ENCODE results near the gene ZNF649.

- no peak for TF ChIP-seq POLR2A (IDR thresholded peaks at IDR 0.05)
- no peak for TF ChIP-seq CTCF (IDR thresholded peaks at IDR 0.05)
- TF ChIP-seq EP300 (IDR thresholded peaks at IDR 0.05): no peak
Observed at GRCh38 chr19:51921949-51922348, 17.1 kb upstream of the ZNF649 start.
